ENCODE measurements around the gene PCBP1. TPM values are rescaled to one million over a fixed set of nuclear protein-coding genes. Genes with fewer than 3 reads are reported as not detected.
"Not testable (repeated sequence)": the region's sequence is repeated elsewhere in the genome, so short reads cannot be mapped to it uniquely, and the experiment has no call there.

The PCBP1 gene
- total RNA-seq, 1 donor from 2014 or later = 45.4 TPM

GRCh38 chr2:70106138-70106537 lies 18.9 kb downstream of the PCBP1 start:
- not testable (repeated sequence) for H3K27ac ChIP-seq (ENCODE audit: low read depth, low read length); H3K4me3 ChIP-seq (ENCODE audit: low read length in 3 of 3); H3K36me3 ChIP-seq (ENCODE audit: control insufficient read depth in 3 of 3, insufficient read depth in 3 of 3, low read length in 3 of 3); H3K9ac ChIP-seq (ENCODE audit: low read depth in 1 of 3, low read length in 3 of 3); H3K27me3 ChIP-seq (ENCODE audit: control insufficient read depth in 3 of 3, insufficient read depth in 3 of 3, low read length in 3 of 3); H3K9me3 ChIP-seq (ENCODE audit: control insufficient read depth in 3 of 3, low read length in 3 of 3)
- peaks cover 0 to 19% (median 17%) of the 10 kb centered on the region in 3 donors for H3K4me1 ChIP-seq (ENCODE audit: control insufficient read depth in 3 of 3, insufficient read depth in 3 of 3, low read length in 3 of 3)

- not testable (repeated sequence) for H3K9ac ChIP-seq (ENCODE audit: low read depth in 1 of 3, low read length in 3 of 3); H3K27me3 ChIP-seq (ENCODE audit: control insufficient read depth in 3 of 3, insufficient read depth in 3 of 3, low read length in 3 of 3); H3K9me3 ChIP-seq (ENCODE audit: control insufficient read depth in 3 of 3, low read length in 3 of 3); H3K4me3 ChIP-seq (ENCODE audit: low read length in 3 of 3); H3K27ac ChIP-seq (ENCODE audit: low read depth, low read length); H3K36me3 ChIP-seq (ENCODE audit: control insufficient read depth in 3 of 3, insufficient read depth in 3 of 3, low read length in 3 of 3)
- peaks cover 23 to 35% (median 29%) of the 10 kb centered on the region in 3 donors for H3K4me1 ChIP-seq (ENCODE audit: control insufficient read depth in 3 of 3, insufficient read depth in 3 of 3, low read length in 3 of 3)
Observed at GRCh38 chr2:70110397-70110796, 23.1 kb downstream of the PCBP1 start.

GRCh38 chr2:70111752-70112591 lies 24.7 kb downstream of the PCBP1 start:
- Histone ChIP-seq H3K4me1 (ENCODE audit: control insufficient read depth in 3 of 3, insufficient read depth in 3 of 3, low read length in 3 of 3) (peaks cover 39 to 51% (median 44%) of the 10 kb centered on the region in 3 donors), H3K4me3 (ENCODE audit: low read length in 3 of 3) (no peak overlapping the region), H3K9me3 (ENCODE audit: control insufficient read depth in 3 of 3, low read length in 3 of 3) (no peaks in the 10 kb centered on the region), H3K36me3 (ENCODE audit: control insufficient read depth in 3 of 3, insufficient read depth in 3 of 3, low read length in 3 of 3) (no peaks in the 10 kb centered on the region), H3K9ac (ENCODE audit: low read depth in 1 of 3, low read length in 3 of 3) (no peak overlapping the region), H3K27ac (ENCODE audit: low read depth, low read length) (no peak overlapping the region), H3K27me3 (ENCODE audit: control insufficient read depth in 3 of 3, insufficient read depth in 3 of 3, low read length in 3 of 3) (no peaks in the 10 kb centered on the region)

GRCh38 chr2:70113359-70114070 lies 26.2 kb downstream of the PCBP1 start:
- Histone ChIP-seq H3K9me3 (ENCODE audit: control insufficient read depth in 3 of 3, low read length in 3 of 3) (no peaks in the 10 kb centered on the region), H3K4me1 (ENCODE audit: control insufficient read depth in 3 of 3, insufficient read depth in 3 of 3, low read length in 3 of 3) (peaks cover 43 to 48% (median 47%) of the 10 kb centered on the region in 3 donors), H3K27ac (ENCODE audit: low read depth, low read length) (peak overlapping the region; percentile 36), H3K9ac (ENCODE audit: low read depth in 1 of 3, low read length in 3 of 3) (peak overlapping the region in 1 of 3 donors; percentile 22), H3K36me3 (ENCODE audit: control insufficient read depth in 3 of 3, insufficient read depth in 3 of 3, low read length in 3 of 3) (no peaks in the 10 kb centered on the region), H3K27me3 (ENCODE audit: control insufficient read depth in 3 of 3, insufficient read depth in 3 of 3, low read length in 3 of 3) (no peaks in the 10 kb centered on the region), H3K4me3 (ENCODE audit: low read length in 3 of 3) (no peak overlapping the region)

GRCh38 chr2:70115646-70116442 lies 28.6 kb downstream of the PCBP1 start:
- Histone ChIP-seq H3K4me3 (ENCODE audit: low read length in 3 of 3) (peak overlapping the region; percentile 30 to 52 (median 41)), H3K36me3 (ENCODE audit: control insufficient read depth in 3 of 3, insufficient read depth in 3 of 3, low read length in 3 of 3) (no peaks in the 10 kb centered on the region), H3K27ac (ENCODE audit: low read depth, low read length) (peak overlapping the region; percentile 96)

GRCh38 chr2:70116936-70117552 lies 29.8 kb downstream of the PCBP1 start:
- peak overlapping the region; percentile 96 for H3K27ac ChIP-seq (ENCODE audit: low read depth, low read length)
- H3K4me3 ChIP-seq (ENCODE audit: low read length in 3 of 3) = no peak overlapping the region
- H3K4me1 ChIP-seq (ENCODE audit: control insufficient read depth in 3 of 3, insufficient read depth in 3 of 3, low read length in 3 of 3) = peaks cover 48 to 51% (median 50%) of the 10 kb centered on the region in 3 donors
- peak overlapping the region in 2 of 3 donors; percentile 49 to 77 for H3K9ac ChIP-seq (ENCODE audit: low read depth in 1 of 3, low read length in 3 of 3)
- H3K27me3 ChIP-seq (ENCODE audit: control insufficient read depth in 3 of 3, insufficient read depth in 3 of 3, low read length in 3 of 3) = no peaks in the 10 kb centered on the region
- no peaks in the 10 kb centered on the region for H3K9me3 ChIP-seq (ENCODE audit: control insufficient read depth in 3 of 3, low read length in 3 of 3)
- no peaks in the 10 kb centered on the region for H3K36me3 ChIP-seq (ENCODE audit: control insufficient read depth in 3 of 3, insufficient read depth in 3 of 3, low read length in 3 of 3)

More at GRCh38 chr2:70115646-70116442, 28.6 kb downstream of the PCBP1 start:
- peaks cover 46 to 48% (median 46%) of the 10 kb centered on the region in 3 donors for H3K4me1 ChIP-seq (ENCODE audit: control insufficient read depth in 3 of 3, insufficient read depth in 3 of 3, low read length in 3 of 3)
- peak overlapping the region; percentile 72 to 77 (median 76) for H3K9ac ChIP-seq (ENCODE audit: low read depth in 1 of 3, low read length in 3 of 3)
- H3K27me3 ChIP-seq (ENCODE audit: control insufficient read depth in 3 of 3, insufficient read depth in 3 of 3, low read length in 3 of 3) = no peaks in the 10 kb centered on the region
- no peaks in the 10 kb centered on the region for H3K9me3 ChIP-seq (ENCODE audit: control insufficient read depth in 3 of 3, low read length in 3 of 3)

GRCh38 chr2:70118798-70119454 lies 31.6 kb downstream of the PCBP1 start:
- Histone ChIP-seq H3K4me3 (ENCODE audit: low read length in 3 of 3) (no peak overlapping the region), H3K36me3 (ENCODE audit: control insufficient read depth in 3 of 3, insufficient read depth in 3 of 3, low read length in 3 of 3) (no peaks in the 10 kb centered on the region), H3K27me3 (ENCODE audit: control insufficient read depth in 3 of 3, insufficient read depth in 3 of 3, low read length in 3 of 3) (no peaks in the 10 kb centered on the region), H3K9me3 (ENCODE audit: control insufficient read depth in 3 of 3, low read length in 3 of 3) (no peaks in the 10 kb centered on the region), H3K4me1 (ENCODE audit: control insufficient read depth in 3 of 3, insufficient read depth in 3 of 3, low read length in 3 of 3) (peaks cover 52 to 56% (median 53%) of the 10 kb centered on the region in 3 donors), H3K27ac (ENCODE audit: low read depth, low read length) (no peak overlapping the region), H3K9ac (ENCODE audit: low read depth in 1 of 3, low read length in 3 of 3) (no peak overlapping the region)

- Histone ChIP-seq H3K9ac (ENCODE audit: low read depth in 1 of 3, low read length in 3 of 3) (peak overlapping the region in 2 of 3 donors; percentile 59 to 71), H3K27ac (ENCODE audit: low read depth, low read length) (peak overlapping the region; percentile 100), H3K36me3 (ENCODE audit: control insufficient read depth in 3 of 3, insufficient read depth in 3 of 3, low read length in 3 of 3) (no peaks in the 10 kb centered on the region), H3K4me3 (ENCODE audit: low read length in 3 of 3) (peak overlapping the region in 1 of 3 donors; percentile 56), H3K9me3 (ENCODE audit: control insufficient read depth in 3 of 3, low read length in 3 of 3) (no peaks in the 10 kb centered on the region), H3K4me1 (ENCODE audit: control insufficient read depth in 3 of 3, insufficient read depth in 3 of 3, low read length in 3 of 3) (peaks cover 39 to 41% (median 41%) of the 10 kb centered on the region in 3 donors), H3K27me3 (ENCODE audit: control insufficient read depth in 3 of 3, insufficient read depth in 3 of 3, low read length in 3 of 3) (no peaks in the 10 kb centered on the region)
Observed at GRCh38 chr2:70121627-70122372, 34.5 kb downstream of the PCBP1 start.

Data from skeletal muscle tissue (tissue), 4 donors.